Loucy (cell line): ENCODE measurements around the gene CHMP1A.

Source experiments
- H2AFZ ChIP-seq: fragments of 200-600 bp; sonication (generic); 2 replicates; pipeline ENCODE4 v1.6.0; 2016; ENCODE audit warnings: antibody characterized with exemption, mild to moderate bottlenecking, low read length, moderate library complexity
- H3F3A ChIP-seq: fragments of 200-600 bp; 2 replicates; pipeline ENCODE4 v1.6.0; 2016; ENCODE audit warnings: antibody characterized with exemption, low read depth, mild to moderate bottlenecking
- H3K27me3 ChIP-seq: fragments of 200-600 bp; sonication (generic); 2 replicates; pipeline ENCODE4 v1.6.1; 2014; ENCODE audit warnings: low read length, mild to moderate bottlenecking; ENCODE audit not compliant: insufficient read depth, poor library complexity, severe bottlenecking
- H3K36me3 ChIP-seq: fragments of 200-600 bp; sonication (generic); 2 replicates; pipeline ENCODE4 v1.6.1; 2016; ENCODE audit warnings: low read length; ENCODE audit not compliant: insufficient read depth
- H3K4me1 ChIP-seq: fragments of 200-600 bp; sonication (generic); 2 replicates; pipeline ENCODE4 v1.5.1; 2014; ENCODE audit warnings: low read length, mild to moderate bottlenecking; ENCODE audit not compliant: insufficient read depth, poor library complexity, severe bottlenecking
- H3K4me2 ChIP-seq: fragments of 200-600 bp; sonication (generic); 2 replicates; pipeline ENCODE4 v1.6.0; 2014; ENCODE audit warnings: antibody characterized with exemption, low read length, low read depth, mild to moderate bottlenecking; ENCODE audit not compliant: poor library complexity, severe bottlenecking
- H3K4me3 ChIP-seq: fragments of 200-600 bp; sonication (generic); 2 replicates; pipeline ENCODE4 v1.5.1; 2014; ENCODE audit warnings: low read length, mild to moderate bottlenecking, mixed read lengths; ENCODE audit not compliant: poor library complexity, severe bottlenecking
- H3K79me2 ChIP-seq: fragments of 200-600 bp; sonication (generic); 2 replicates; pipeline ENCODE4 v1.6.1; 2014; ENCODE audit warnings: low read length; ENCODE audit not compliant: insufficient read depth
- H3K9ac ChIP-seq: fragments of 200-600 bp; sonication (generic); 2 replicates; pipeline ENCODE4 v1.6.0; 2014; ENCODE audit warnings: mild to moderate bottlenecking, low read depth, low read length, moderate library complexity; ENCODE audit not compliant: poor library complexity, severe bottlenecking
- H3K9me2 ChIP-seq: fragments of 200-600 bp; sonication (generic); replicated peaks from 2 replicates; pipeline ENCODE4 v1.6.1; 2016; ENCODE audit warnings: low read depth, low read length, mixed read lengths
- H3K9me3 ChIP-seq: fragments of 200-600 bp; sonication (generic); 2 replicates; pipeline ENCODE4 v1.6.1; 2014; ENCODE audit warnings: mild to moderate bottlenecking, antibody characterized with exemption, low read length, low read depth; ENCODE audit not compliant: insufficient read depth
- H4K20me1 ChIP-seq: fragments of 200-600 bp; sonication (generic); 2 replicates; pipeline ENCODE4 v1.6.0; 2014; ENCODE audit warnings: antibody characterized with exemption, low read length, mild to moderate bottlenecking; ENCODE audit not compliant: insufficient read depth, poor library complexity, severe bottlenecking
- EZH2phosphoT487 ChIP-seq: fragments of 200-600 bp; IDR thresholded peaks from 2 replicates; pipeline ENCODE4 v1.6.1; 2018; ENCODE audit warnings: antibody characterized with exemption, mild to moderate bottlenecking, moderate library complexity, borderline replicate concordance
- TF ChIP-seq, protein P1 (sequence below): fragments of 200-600 bp; sonication (generic); conservative IDR thresholded peaks from 2 replicates; pipeline ENCODE4 v1.5.1; 2014; ENCODE audit warnings: mild to moderate bottlenecking, antibody characterized with exemption, low read length

The CHMP1A gene

DNA sequence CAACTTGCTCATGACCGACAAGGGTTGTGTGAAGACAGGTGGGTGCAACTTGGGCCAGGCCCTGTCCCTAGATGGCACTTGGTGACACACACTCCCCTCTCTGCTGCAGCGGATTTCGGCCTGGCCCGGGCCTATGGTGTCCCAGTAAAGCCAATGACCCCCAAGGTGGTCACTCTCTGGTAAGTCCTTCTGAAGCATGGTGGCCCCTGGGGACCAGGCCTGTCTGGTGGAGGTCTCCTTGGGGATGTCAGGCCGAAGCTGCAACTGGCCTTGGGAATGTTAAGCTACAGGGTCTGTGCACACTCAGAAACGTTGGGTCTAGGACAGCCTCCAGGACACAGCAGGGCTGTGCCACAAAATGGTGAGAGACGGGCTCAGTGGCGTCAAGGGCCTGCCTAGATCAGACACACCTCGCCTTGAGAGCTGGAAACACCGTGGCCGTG is 35.8 kb upstream of the CHMP1A start:
- Histone ChIP-seq H3K36me3 (no peaks in the 10 kb centered on the region), H3K27me3 (no peaks in the 10 kb centered on the region), H4K20me1 (no peaks in the 10 kb centered on the region), H3K79me2 (peaks cover 3% of the 10 kb centered on the region; the same call in 1 of the 2 replicates), H3K9me3 (no peaks in the 10 kb centered on the region), H3K4me1 (peaks cover 14% of the 10 kb centered on the region), H3K4me3 (no peak overlapping the region), H3K4me2 (no peak overlapping the region), H3K9me2 (no peaks in the 10 kb centered on the region), H3K9ac (no peak overlapping the region), H3F3A (no peaks in the 10 kb centered on the region), H2AFZ (no peak overlapping the region)
- TF ChIP-seq, protein P1, sequence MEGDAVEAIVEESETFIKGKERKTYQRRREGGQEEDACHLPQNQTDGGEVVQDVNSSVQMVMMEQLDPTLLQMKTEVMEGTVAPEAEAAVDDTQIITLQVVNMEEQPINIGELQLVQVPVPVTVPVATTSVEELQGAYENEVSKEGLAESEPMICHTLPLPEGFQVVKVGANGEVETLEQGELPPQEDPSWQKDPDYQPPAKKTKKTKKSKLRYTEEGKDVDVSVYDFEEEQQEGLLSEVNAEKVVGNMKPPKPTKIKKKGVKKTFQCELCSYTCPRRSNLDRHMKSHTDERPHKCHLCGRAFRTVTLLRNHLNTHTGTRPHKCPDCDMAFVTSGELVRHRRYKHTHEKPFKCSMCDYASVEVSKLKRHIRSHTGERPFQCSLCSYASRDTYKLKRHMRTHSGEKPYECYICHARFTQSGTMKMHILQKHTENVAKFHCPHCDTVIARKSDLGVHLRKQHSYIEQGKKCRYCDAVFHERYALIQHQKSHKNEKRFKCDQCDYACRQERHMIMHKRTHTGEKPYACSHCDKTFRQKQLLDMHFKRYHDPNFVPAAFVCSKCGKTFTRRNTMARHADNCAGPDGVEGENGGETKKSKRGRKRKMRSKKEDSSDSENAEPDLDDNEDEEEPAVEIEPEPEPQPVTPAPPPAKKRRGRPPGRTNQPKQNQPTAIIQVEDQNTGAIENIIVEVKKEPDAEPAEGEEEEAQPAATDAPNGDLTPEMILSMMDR: no peak
- no peak for TF ChIP-seq EZH2phosphoT487

DNA sequence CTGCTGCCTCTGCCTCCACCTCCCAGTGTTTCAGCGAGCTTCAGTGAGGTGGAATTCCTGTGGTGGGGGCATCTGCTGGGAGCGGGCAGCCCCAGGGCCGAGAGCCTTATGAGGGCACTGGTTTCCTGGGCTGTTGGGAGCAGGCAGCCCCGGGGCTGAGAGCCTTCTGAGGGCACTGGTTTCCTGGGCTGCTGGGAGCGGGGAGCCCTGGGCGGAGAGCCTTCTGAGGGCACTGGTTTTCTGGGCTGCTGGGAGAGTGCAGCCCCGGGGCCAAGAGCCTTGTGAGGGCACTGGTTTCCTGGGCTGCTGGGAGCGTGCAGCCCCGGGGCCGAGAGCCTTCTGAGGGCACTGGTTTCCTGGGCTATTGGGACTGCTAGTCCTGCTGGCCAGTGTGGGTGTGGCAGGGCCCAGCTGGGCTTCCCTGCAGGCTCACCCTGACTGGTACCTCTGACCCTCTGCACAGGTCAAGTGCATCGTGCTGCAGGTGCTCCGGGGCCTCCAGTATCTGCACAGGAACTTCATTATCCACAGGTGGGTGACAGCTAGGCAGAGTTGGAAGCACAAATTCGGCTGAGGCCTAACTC is 34.6 kb upstream of the CHMP1A start:
- Histone ChIP-seq H3K4me2 (no peak overlapping the region), H2AFZ (no peak overlapping the region), H3K4me1 (peaks cover 16% of the 10 kb centered on the region), H3K27me3 (no peaks in the 10 kb centered on the region), H3F3A (no peaks in the 10 kb centered on the region), H4K20me1 (no peaks in the 10 kb centered on the region), H3K9me2 (no peaks in the 10 kb centered on the region), H3K9ac (no peak overlapping the region), H3K36me3 (no peaks in the 10 kb centered on the region), H3K4me3 (no peak overlapping the region), H3K9me3 (no peaks in the 10 kb centered on the region), H3K79me2 (peaks cover 13% of the 10 kb centered on the region; the same call in 1 of the 2 replicates)
- TF ChIP-seq, protein P1: no peak
- no peak for TF ChIP-seq EZH2phosphoT487

DNA sequence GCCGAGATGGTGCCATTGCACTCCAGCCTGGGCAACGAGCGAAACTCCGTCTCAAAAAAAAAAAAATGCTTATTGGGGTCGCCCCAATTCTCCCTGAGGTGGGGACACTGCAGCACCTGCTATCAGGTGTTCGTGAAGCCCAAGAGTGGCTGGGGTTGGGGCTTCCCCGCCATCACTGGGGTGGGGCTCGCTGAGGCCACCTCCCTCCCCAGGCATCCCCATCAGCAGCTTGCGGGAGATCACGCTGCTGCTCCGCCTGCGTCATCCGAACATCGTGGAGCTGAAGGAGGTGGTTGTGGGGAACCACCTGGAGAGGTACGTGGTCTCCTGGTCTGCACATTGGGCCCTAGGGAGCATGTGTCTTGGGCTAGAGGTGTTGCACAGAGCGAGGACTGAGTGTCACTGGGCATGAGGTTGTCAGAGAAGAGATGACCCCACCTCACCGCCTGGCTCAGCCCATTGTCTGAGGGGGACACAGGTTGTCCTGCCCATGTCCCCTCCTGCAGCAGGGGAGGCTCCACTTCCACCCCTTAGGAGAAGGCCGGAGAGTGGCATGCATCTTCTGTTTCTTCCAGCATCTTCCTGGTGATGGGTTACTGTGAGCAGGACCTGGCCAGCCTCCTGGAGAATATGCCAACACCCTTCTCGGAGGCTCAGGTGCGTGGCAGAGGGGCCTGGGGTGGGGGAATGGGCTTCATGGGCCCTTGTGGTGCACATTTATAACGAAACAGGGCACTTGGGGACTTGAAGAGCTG is 33.9 kb upstream of the CHMP1A start:
- no peak overlapping the region for H3K4me3 ChIP-seq
- H3K9ac ChIP-seq: no peak overlapping the region
- no peak overlapping the region for H2AFZ ChIP-seq
- H4K20me1 ChIP-seq: no peaks in the 10 kb centered on the region
- H3K9me2 ChIP-seq: no peaks in the 10 kb centered on the region
- H3K27me3 ChIP-seq: no peaks in the 10 kb centered on the region
- peaks cover 12% of the 10 kb centered on the region for H3K4me1 ChIP-seq
- no peaks in the 10 kb centered on the region for H3K36me3 ChIP-seq
- no peaks in the 10 kb centered on the region for H3F3A ChIP-seq
- no peak overlapping the region for H3K4me2 ChIP-seq
- no peak for TF ChIP-seq EZH2phosphoT487
- TF ChIP-seq, protein P1: no peak
- peaks cover 13% of the 10 kb centered on the region; the same call in 1 of the 2 replicates for H3K79me2 ChIP-seq
- H3K9me3 ChIP-seq: no peaks in the 10 kb centered on the region
